H1 (cell line): ENCODE results near the gene PSMC1.

Experiments
- BCL11A ChIP-seq, 2 experiments: IDR thresholded peaks; one replicate each; pipeline ENCODE4 v1.6.1; 2011; ENCODE audit warnings: low read depth in 2 of 2, low read length in 2 of 2, mild to moderate bottlenecking in 2 of 2
- BRCA1 ChIP-seq: IDR thresholded peaks from 2 replicates; pipeline ENCODE4 v1.6.1; 2012; ENCODE audit warnings: low read depth, low read length, improper control_type of control experiment
- EP300 ChIP-seq, 2 experiments: IDR thresholded peaks; 1 replicate in 1 of 2; 2 replicates in 1 of 2; pipeline ENCODE4 v1.6.1; 2011 to 2012; ENCODE audit warnings: low read depth in 2 of 2, low read length in 2 of 2, mild to moderate bottlenecking in 2 of 2, borderline replicate concordance in 1 of 2, inconsistent platforms in 1 of 2, moderate library complexity in 1 of 2
- EZH2 ChIP-seq: fragments of 200-600 bp; sonication (generic); IDR thresholded peaks from 2 replicates; pipeline ENCODE4 v1.7.1; 2012; ENCODE audit warnings: low read depth, mild to moderate bottlenecking, moderate library complexity, low read length, inconsistent platforms; ENCODE audit not compliant: severe bottlenecking
- GABPA ChIP-seq: IDR thresholded peaks from 2 replicates; pipeline ENCODE4 v1.6.1; 2011; ENCODE audit warnings: mild to moderate bottlenecking, low read length, moderate library complexity, borderline replicate concordance; ENCODE audit not compliant: insufficient read depth
- KDM5A ChIP-seq: fragments of 200-600 bp; IDR thresholded peaks from 2 replicates; pipeline ENCODE4 v1.7.1; 2012; ENCODE audit warnings: mild to moderate bottlenecking, low read length, inconsistent platforms, mixed read lengths
- POLR2A ChIP-seq, 2 experiments: IDR thresholded peaks; 1 replicate in 1 of 2; 2 replicates in 1 of 2; pipeline ENCODE4 v1.6.1; 2011; ENCODE audit warnings: low read depth in 2 of 2, low read length in 2 of 2, mild to moderate bottlenecking in 2 of 2; ENCODE audit errors: control extremely low read depth in 1 of 2
- POLR2AphosphoS5 ChIP-seq: IDR thresholded peaks from 2 replicates; pipeline ENCODE4 v1.6.1; 2011; ENCODE audit warnings: low read depth, low read length
- TEAD4 ChIP-seq: IDR thresholded peaks from 2 replicates; pipeline ENCODE4 v1.6.1; 2012; ENCODE audit warnings: low read depth, low read length, inconsistent platforms, mixed read lengths
- TF ChIP-seq, protein P1 (sequence below), 3 experiments: IDR thresholded peaks; 1 replicate in 2 of 3; 2 replicates in 1 of 3; pipeline versions ENCODE4 v1.5.1 to v1.6.1; 2011; ENCODE audit warnings: low read length in 3 of 3, mild to moderate bottlenecking in 3 of 3, inconsistent platforms in 2 of 3, low read depth in 1 of 3, moderate library complexity in 1 of 3; ENCODE audit not compliant: insufficient read depth in 1 of 3; ENCODE audit errors: control extremely low read depth in 1 of 3
- TF ChIP-seq, protein P2 (sequence below): IDR thresholded peaks from 2 replicates; pipeline ENCODE4 v1.6.1; 2011; ENCODE audit warnings: low read depth, mild to moderate bottlenecking, low read length; ENCODE audit not compliant: insufficient read depth
- TF ChIP-seq, protein P3 (sequence below): IDR thresholded peaks from 2 replicates; pipeline ENCODE4 v1.6.1; 2011; ENCODE audit warnings: low read length, improper control_type of control experiment

DNA sequence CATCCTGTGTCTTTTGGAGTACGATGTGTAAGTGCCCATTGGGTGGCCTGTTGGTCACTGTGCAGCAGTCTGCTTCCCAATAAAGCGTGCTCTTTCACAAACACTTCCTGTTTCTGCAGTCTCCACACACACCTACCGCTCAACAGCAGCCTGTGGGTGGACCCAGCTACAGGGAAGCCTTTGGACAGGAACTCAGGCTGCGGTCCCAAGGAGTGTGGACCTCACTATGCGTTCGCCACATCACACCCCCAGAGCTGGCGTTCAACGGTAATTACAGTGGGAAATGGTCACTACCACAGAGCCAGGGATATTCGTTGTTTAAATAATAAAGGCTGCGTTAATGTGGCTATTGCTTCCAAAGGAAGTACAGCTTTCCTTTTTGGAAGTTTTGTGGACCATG is 16.2 kb downstream of the PSMC1 start:
- TF ChIP-seq, protein P1, sequence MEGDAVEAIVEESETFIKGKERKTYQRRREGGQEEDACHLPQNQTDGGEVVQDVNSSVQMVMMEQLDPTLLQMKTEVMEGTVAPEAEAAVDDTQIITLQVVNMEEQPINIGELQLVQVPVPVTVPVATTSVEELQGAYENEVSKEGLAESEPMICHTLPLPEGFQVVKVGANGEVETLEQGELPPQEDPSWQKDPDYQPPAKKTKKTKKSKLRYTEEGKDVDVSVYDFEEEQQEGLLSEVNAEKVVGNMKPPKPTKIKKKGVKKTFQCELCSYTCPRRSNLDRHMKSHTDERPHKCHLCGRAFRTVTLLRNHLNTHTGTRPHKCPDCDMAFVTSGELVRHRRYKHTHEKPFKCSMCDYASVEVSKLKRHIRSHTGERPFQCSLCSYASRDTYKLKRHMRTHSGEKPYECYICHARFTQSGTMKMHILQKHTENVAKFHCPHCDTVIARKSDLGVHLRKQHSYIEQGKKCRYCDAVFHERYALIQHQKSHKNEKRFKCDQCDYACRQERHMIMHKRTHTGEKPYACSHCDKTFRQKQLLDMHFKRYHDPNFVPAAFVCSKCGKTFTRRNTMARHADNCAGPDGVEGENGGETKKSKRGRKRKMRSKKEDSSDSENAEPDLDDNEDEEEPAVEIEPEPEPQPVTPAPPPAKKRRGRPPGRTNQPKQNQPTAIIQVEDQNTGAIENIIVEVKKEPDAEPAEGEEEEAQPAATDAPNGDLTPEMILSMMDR (IDR thresholded peaks at IDR 0.05; ENCODE audit: control extremely low read depth in 1 of 3, insufficient read depth in 1 of 3, low read depth in 1 of 3, low read length in 3 of 3), result no peak
- TF ChIP-seq EZH2 (no peak), BCL11A (IDR thresholded peaks at IDR 0.05; ENCODE audit: low read depth in 2 of 2, low read length in 2 of 2) (no peak), POLR2A (IDR thresholded peaks at IDR 0.05; ENCODE audit: control extremely low read depth in 1 of 2, low read depth in 2 of 2, low read length in 2 of 2) (no peak), EP300 (IDR thresholded peaks at IDR 0.05; ENCODE audit: borderline replicate concordance in 1 of 2, low read depth in 2 of 2, low read length in 2 of 2) (no peak), TEAD4 (no peak), GABPA (no peak), KDM5A (no peak), POLR2AphosphoS5 (no peak), BRCA1 (no peak)
- TF ChIP-seq, protein P2, sequence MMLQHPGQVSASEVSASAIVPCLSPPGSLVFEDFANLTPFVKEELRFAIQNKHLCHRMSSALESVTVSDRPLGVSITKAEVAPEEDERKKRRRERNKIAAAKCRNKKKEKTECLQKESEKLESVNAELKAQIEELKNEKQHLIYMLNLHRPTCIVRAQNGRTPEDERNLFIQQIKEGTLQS, result no peak
- TF ChIP-seq, protein P3, sequence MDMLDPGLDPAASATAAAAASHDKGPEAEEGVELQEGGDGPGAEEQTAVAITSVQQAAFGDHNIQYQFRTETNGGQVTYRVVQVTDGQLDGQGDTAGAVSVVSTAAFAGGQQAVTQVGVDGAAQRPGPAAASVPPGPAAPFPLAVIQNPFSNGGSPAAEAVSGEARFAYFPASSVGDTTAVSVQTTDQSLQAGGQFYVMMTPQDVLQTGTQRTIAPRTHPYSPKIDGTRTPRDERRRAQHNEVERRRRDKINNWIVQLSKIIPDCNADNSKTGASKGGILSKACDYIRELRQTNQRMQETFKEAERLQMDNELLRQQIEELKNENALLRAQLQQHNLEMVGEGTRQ, result no peak
